D341Med (cell line): ENCODE data around the gene PBRM1.

ENCODE experiments used
- DNase-seq: peaks from one replicate; pipeline ENCODE4 v3.0.0; 2012; ENCODE audit warnings: low spot score

The PBRM1 gene

GRCh38 chr3:52574056-52574965 lies 111.4 kb downstream of the PBRM1 start:
- DNase-seq: no peak

GRCh38 chr3:52572221-52572620 lies 113.5 kb downstream of the PBRM1 start:
- no peak for DNase-seq

GRCh38 chr3:52570076-52570475 lies 115.6 kb downstream of the PBRM1 start:
- DNase-seq: no peak

GRCh38 chr3:52568069-52568468 lies 117.6 kb downstream of the PBRM1 start:
- no peak for DNase-seq

- no peak for DNase-seq
These were observed 121.7 kb downstream of the PBRM1 start for GRCh38 chr3:52563984-52564383.

GRCh38 chr3:52561028-52561747 lies 124.5 kb downstream of the PBRM1 start:
- no peak for DNase-seq

- no peak for DNase-seq
These were observed 127.3 kb downstream of the PBRM1 start for GRCh38 chr3:52558436-52558835.

- DNase-seq: no peak
These were observed 128.4 kb downstream of the PBRM1 start for GRCh38 chr3:52557011-52557960.

GRCh38 chr3:52555056-52555455 lies 130.7 kb downstream of the PBRM1 start:
- DNase-seq: no peak

GRCh38 chr3:52554026-52554755 lies 131.5 kb downstream of the PBRM1 start:
- no peak for DNase-seq

GRCh38 chr3:52552089-52552488 lies 133.6 kb downstream of the PBRM1 start:
- no peak for DNase-seq

- no peak for DNase-seq
These were observed 134.6 kb downstream of the PBRM1 start for GRCh38 chr3:52551118-52551517.

- DNase-seq: no peak
These were observed 138.6 kb downstream of the PBRM1 start for GRCh38 chr3:52547143-52547542.

- no peak for DNase-seq
These were observed 139.4 kb downstream of the PBRM1 start for GRCh38 chr3:52546111-52546901.

GRCh38 chr3:52544937-52545336 lies 140.8 kb downstream of the PBRM1 start:
- DNase-seq: no peak

- no peak for DNase-seq
These were observed 144.7 kb downstream of the PBRM1 start for GRCh38 chr3:52541050-52541449.

- DNase-seq: no peak
These were observed 146.6 kb downstream of the PBRM1 start for GRCh38 chr3:52539010-52539653.

GRCh38 chr3:52537726-52538421 lies 147.8 kb downstream of the PBRM1 start:
- no peak for DNase-seq

- no peak for DNase-seq
These were observed 148.5 kb downstream of the PBRM1 start for GRCh38 chr3:52537165-52537620.
